Measurements from ENCODE around the gene WIZ.

- TF ChIP-seq EP300 (IDR thresholded peaks at IDR 0.05), result no peak
- TF ChIP-seq CTCF (IDR thresholded peaks at IDR 0.05), result no peak
- TF ChIP-seq POLR2A (IDR thresholded peaks at IDR 0.05), result no peak
- no peak for TF ChIP-seq POLR2AphosphoS5 (IDR thresholded peaks at IDR 0.05)
Measured at GRCh38 chr19:15445807-15446376, 3.9 kb downstream of the WIZ start.

Data from gastroesophageal sphincter (tissue), 3 donors.